HUES48 (cell line): ENCODE results near the gene CIDEC.

Experiments
- H3K27ac ChIP-seq: one replicate; pipeline ENCODE4 v1.7.0; 2013; ENCODE audit warnings: low read depth, low read length, inconsistent platforms
- H3K27me3 ChIP-seq: 2 replicates; pipeline ENCODE4 v1.6.1; 2013; ENCODE audit warnings: mild to moderate bottlenecking, low read length; ENCODE audit not compliant: control insufficient read depth, insufficient read depth
- H3K36me3 ChIP-seq: 2 replicates; pipeline ENCODE4 v1.6.1; 2013; ENCODE audit warnings: low read length; ENCODE audit not compliant: control insufficient read depth, insufficient read depth
- H3K4me1 ChIP-seq: 2 replicates; pipeline ENCODE4 v1.6.1; 2013; ENCODE audit warnings: mild to moderate bottlenecking, low read length; ENCODE audit not compliant: control insufficient read depth, insufficient read depth
- H3K4me3 ChIP-seq: 2 replicates; pipeline ENCODE4 v1.5.1; 2013; ENCODE audit warnings: mild to moderate bottlenecking, low read depth, low read length
- H3K9ac ChIP-seq: 2 replicates; pipeline ENCODE4 v1.6.1; 2013; ENCODE audit warnings: mild to moderate bottlenecking, low read depth, low read length, moderate library complexity
- H3K9me3 ChIP-seq: 2 replicates; pipeline ENCODE4 v1.6.1; 2013; ENCODE audit warnings: low read length; ENCODE audit not compliant: control insufficient read depth, insufficient read depth

CIDEC gene

GRCh38 chr3:9841015-9841414 lies 39.0 kb downstream of the CIDEC start:
- peaks cover 37% of the 10 kb centered on the region for H3K36me3 ChIP-seq
- peaks cover 4% of the 10 kb centered on the region; the same call in 1 of the 2 replicates for H3K4me1 ChIP-seq
- H3K9me3 ChIP-seq, result no peaks in the 10 kb centered on the region
- H3K27me3 ChIP-seq, result no peaks in the 10 kb centered on the region
- no peak overlapping the region for H3K9ac ChIP-seq
- H3K27ac ChIP-seq, result no peak overlapping the region
- H3K4me3 ChIP-seq, result no peak overlapping the region

GRCh38 chr3:9838856-9839255 lies 41.2 kb downstream of the CIDEC start:
- no peak overlapping the region for H3K4me3 ChIP-seq
- peaks cover 44% of the 10 kb centered on the region for H3K36me3 ChIP-seq
- no peaks in the 10 kb centered on the region; the same call in 1 of the 2 replicates for H3K4me1 ChIP-seq
- no peaks in the 10 kb centered on the region for H3K9me3 ChIP-seq
- H3K27ac ChIP-seq, result no peak overlapping the region
- H3K9ac ChIP-seq, result no peak overlapping the region
- no peaks in the 10 kb centered on the region for H3K27me3 ChIP-seq

- Histone ChIP-seq H3K27ac (no peak overlapping the region), H3K36me3 (peaks cover 44% of the 10 kb centered on the region), H3K4me1 (no peaks in the 10 kb centered on the region; the same call in 1 of the 2 replicates), H3K9me3 (no peaks in the 10 kb centered on the region), H3K27me3 (no peaks in the 10 kb centered on the region), H3K9ac (no peak overlapping the region), H3K4me3 (no peak overlapping the region)
Observed at GRCh38 chr3:9837701-9838582, 42.1 kb downstream of the CIDEC start.

- no peaks in the 10 kb centered on the region for H3K9me3 ChIP-seq
- no peak overlapping the region for H3K4me3 ChIP-seq
- H3K9ac ChIP-seq, result no peak overlapping the region
- no peak overlapping the region for H3K27ac ChIP-seq
- peaks cover 18% of the 10 kb centered on the region for H3K36me3 ChIP-seq
- H3K4me1 ChIP-seq, result no peaks in the 10 kb centered on the region
- H3K27me3 ChIP-seq, result no peaks in the 10 kb centered on the region
Observed at GRCh38 chr3:9834520-9835380, 45.3 kb downstream of the CIDEC start.

- H3K4me1 ChIP-seq, result no peaks in the 10 kb centered on the region
- H3K27ac ChIP-seq, result no peak overlapping the region
- H3K36me3 ChIP-seq, result peaks cover 8% of the 10 kb centered on the region
- no peaks in the 10 kb centered on the region for H3K27me3 ChIP-seq
- H3K9ac ChIP-seq, result no peak overlapping the region
- H3K9me3 ChIP-seq, result no peaks in the 10 kb centered on the region
- no peak overlapping the region for H3K4me3 ChIP-seq
Observed at GRCh38 chr3:9833078-9833477, 47.0 kb downstream of the CIDEC start.

GRCh38 chr3:9831253-9831652 lies 48.8 kb downstream of the CIDEC start:
- Histone ChIP-seq H3K9ac (no peak overlapping the region), H3K27ac (no peak overlapping the region), H3K36me3 (peaks cover 8% of the 10 kb centered on the region; the same call in 1 of the 2 replicates), H3K4me3 (no peak overlapping the region), H3K4me1 (no peaks in the 10 kb centered on the region), H3K9me3 (no peaks in the 10 kb centered on the region), H3K27me3 (no peaks in the 10 kb centered on the region)

GRCh38 chr3:9828801-9829755 lies 51.0 kb downstream of the CIDEC start:
- H3K9ac ChIP-seq, result no peak overlapping the region

GRCh38 chr3:9826815-9827573 lies 53.1 kb downstream of the CIDEC start:
- H3K27ac ChIP-seq, result no peak overlapping the region
- H3K9me3 ChIP-seq, result no peaks in the 10 kb centered on the region
- no peaks in the 10 kb centered on the region for H3K27me3 ChIP-seq
- no peaks in the 10 kb centered on the region for H3K4me1 ChIP-seq
- no peak overlapping the region for H3K4me3 ChIP-seq
- no peaks in the 10 kb centered on the region for H3K36me3 ChIP-seq
- no peak overlapping the region for H3K9ac ChIP-seq

More at GRCh38 chr3:9828801-9829755, 51.0 kb downstream of the CIDEC start:
- Histone ChIP-seq H3K9me3 (no peaks in the 10 kb centered on the region), H3K4me1 (no peaks in the 10 kb centered on the region), H3K27me3 (no peaks in the 10 kb centered on the region), H3K4me3 (no peak overlapping the region), H3K36me3 (no peaks in the 10 kb centered on the region), H3K27ac (no peak overlapping the region)

- Histone ChIP-seq H3K4me1 (no peaks in the 10 kb centered on the region), H3K4me3 (no peak overlapping the region), H3K36me3 (no peaks in the 10 kb centered on the region), H3K9me3 (no peaks in the 10 kb centered on the region), H3K27me3 (no peaks in the 10 kb centered on the region), H3K27ac (no peak overlapping the region), H3K9ac (no peak overlapping the region)
Observed at GRCh38 chr3:9825451-9826040, 54.5 kb downstream of the CIDEC start.
